DMS53 treated with DMSO at 0.1 percent for 48 hours (cell line): ENCODE measurements around the gene TTC33.
"Not testable (repeated sequence)": the region's sequence is repeated elsewhere in the genome, so short reads cannot be mapped to it uniquely, and the experiment has no call there.

Experiments
- DNase-seq: peaks from one replicate; lab custom pipeline; 2025; ENCODE audit not compliant: unreplicated experiment; lab: John Stamatoyannopoulos, UW

Gene TTC33, protein sequence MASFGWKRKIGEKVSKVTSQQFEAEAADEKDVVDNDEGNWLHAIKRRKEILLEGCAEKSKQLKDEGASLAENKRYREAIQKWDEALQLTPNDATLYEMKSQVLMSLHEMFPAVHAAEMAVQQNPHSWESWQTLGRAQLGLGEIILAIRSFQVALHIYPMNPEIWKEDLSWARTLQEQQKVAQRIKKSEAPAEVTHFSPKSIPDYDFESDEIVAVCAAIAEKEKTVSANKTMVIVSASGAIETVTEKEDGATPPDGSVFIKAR

DNA sequence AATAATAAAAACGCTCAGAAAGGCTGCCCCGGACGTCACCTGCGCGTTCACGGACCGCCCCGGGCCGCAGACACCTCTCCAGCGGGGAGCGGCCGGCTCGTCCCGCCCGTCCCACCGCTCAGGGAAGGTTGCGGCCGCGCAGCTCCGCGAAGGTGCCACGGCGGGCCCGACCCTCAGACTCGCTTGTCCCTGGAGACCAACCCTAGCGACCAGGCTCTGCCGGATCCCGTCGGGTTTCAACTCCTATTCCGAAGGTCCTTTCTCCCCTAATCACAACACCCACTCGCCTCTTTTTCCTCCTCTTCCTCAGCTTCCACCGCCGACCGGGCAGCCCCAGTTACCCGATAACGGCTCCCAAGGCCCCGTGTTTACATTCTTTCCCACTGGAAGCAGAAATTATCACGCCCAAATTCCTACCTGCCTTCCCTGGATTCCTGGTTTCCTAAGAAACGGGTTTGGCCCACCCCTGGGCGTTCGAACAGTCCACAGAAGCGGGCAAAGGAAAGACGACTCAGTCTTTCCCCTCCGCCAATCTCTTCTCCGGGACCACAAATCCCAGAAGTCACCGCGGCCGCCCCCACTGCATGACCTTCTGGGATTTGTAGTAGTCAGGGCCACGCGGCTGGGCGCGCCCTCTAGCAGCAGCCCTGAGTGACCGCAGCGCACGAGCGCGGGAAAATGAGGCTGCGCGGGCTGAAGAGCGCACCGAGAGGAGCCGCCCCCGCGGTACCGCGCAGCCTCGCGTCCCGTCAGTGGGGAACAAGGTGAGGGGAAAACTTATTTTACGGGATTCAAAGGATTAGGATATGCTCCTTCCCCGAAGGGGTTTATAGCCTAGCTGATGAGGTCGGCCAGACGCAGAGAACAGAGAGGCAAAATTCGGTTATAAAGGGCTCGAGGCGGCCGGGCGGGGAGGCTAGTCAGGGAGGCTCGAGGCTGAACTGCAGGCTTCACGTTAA is at the start of gene TTC33:
TSS of gene TTC33 (minus strand) at position 555 of the 959 bp plus-strand sequence. CDS start 8,943 bp downstream, outside the sequence.
- peak; percentile 65 for DNase-seq

DNA sequence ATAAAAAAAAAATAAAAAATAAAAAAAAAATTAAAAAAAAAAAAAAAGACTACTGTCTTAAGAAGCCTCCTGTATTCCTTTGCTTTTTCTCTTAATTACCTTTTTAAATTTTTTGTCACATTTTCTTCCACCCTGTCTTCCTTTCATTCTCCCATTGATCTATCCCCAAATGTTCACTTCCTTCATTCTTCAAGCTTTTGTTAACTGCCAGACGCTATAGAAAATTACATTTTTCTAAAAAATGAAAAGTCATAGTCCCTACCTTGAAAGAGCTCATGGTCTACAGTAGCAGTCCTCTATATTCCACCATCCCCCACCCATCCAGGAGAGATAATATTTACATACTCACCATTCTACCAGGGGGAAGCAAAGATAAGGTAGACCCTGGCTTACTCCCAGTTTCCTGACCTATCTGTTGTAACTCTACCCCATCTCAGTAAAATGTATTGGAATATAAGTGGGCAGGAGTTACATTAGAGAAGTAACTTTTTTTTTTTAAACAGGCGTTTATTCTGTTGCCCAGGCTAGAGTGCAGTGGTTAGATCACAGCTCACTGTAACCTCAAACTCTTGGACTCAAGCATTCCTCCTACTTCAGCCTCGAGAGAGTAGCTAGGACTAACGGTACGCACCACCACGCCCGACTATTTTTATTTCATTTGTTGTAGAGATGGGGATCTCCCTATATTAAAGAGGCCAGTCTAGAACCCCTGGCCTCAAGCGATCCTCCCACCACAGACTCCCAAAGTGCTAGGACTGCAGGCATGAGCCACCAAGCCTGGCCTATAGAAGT is 46.2 kb upstream of the TTC33 start:
- no peak for DNase-seq

DNA sequence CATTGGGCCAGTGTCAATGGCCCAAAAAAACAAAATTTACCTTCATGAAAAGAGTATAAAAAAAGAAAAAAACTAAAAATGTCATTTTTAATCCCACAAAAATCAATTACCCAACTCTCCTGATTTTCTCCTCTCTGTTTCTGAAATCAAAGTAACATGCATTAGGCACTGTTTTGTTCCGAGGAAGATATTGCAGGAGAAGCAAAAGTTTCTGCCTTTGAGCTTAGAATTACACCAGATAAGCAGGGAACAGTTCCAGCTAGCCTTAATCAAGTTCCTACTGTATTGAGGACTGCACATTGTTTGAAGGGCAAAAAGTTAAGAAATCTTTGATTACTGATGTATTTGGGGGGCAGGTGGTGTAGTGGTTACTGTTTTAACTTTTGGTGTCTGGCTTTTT is 43.5 kb upstream of the TTC33 start:
- no peak for DNase-seq

DNA sequence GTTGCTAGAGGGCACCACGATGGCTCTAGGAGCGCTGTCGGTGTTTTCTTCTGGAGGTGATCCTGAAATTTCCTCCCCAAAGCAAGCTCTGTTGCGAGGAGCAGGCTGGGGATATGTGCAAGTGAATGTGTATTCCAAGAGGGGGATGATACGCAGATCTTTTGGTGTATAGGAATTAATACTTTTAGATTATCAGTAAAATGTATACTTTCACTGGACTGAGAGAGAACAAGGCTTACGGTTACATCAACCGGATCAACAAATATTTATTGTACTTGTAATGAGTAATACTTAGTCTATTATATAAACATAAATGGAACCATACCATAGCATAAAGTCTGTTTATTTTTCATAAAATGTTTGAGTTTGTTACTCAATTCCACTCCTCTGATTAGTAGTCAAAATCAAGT is 43.0 kb upstream of the TTC33 start:
- DNase-seq = no peak

DNA sequence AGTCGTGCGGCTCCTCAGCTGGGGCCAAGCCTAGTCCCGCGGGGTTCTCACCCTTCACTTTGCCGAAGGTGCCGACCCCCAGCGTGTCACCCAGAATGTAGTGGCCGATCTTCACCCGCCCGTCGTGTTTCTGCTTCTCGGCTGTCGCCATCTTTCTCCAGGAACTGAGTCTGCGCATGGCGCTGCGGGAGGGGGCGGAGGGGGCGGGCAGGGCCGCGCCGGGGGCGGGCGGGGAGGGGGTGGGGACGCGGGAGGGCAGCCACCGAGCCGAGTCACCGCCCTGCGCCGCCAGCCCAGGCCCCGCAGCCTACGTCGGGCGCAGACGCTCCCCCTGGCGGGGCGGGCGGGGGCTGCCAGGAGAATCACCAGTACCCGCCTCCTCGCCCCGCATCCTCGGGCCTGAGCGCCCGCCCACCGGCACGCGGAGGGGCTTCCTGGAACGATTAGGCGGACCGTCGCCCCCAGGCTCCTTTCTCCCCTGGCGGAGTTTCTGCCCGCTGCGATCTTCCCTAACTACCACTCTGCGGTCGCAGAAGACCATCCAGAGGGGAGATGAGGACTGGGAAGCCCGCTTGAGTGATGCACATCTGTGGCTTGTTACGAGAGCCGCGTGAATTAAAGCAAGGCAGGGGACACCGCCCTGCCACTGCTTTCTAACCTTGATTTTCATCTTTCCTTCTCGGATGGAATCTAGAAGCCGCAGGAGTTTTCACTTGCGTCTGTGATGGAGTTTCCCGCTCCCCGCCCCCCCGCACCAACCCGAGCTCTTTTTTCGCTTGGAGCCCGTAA is 42.4 kb upstream of the TTC33 start, which contains the start of gene PRKAA1:
TSS of gene PRKAA1 (minus strand) at position 363 of the 789 bp plus-strand sequence. CDS start at position 178, 185 bp downstream.
- DNase-seq = peak; percentile 45

DNA sequence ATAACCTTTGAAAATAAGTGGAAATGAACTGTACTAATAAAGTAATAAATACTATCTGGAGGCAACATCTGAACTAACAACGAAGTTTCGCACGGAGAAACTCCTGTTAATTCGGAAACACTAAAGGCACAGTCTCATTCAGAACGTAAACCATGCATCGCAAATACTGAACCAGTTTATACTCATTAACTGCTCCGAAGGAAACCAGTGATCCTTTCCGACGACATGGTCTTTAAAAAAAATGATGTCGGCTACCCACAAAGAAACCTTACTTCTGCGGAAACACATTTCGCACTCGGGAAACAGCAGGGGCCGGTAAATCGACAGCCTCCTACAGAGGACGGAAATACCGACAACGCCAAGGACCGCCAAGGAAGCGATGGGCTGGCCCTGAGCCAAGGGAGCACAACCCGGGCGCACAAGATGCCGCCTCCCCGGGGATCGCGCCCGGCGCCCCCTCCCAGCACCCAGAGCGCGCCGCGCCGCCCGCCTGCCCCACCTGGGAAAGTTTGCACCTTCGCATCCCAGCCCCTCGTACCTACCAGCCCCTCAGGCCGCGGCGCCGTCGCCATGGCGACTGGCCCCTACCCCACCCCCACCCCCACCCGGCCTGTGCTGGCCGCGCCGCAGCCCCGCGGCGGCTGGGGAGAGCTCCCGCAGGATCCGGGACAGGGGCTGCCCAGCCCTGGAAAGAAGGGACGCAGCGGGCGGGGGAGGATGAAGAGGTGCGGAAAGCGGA is 41.7 kb upstream of the TTC33 start:
- peak; percentile 22 for DNase-seq

DNA sequence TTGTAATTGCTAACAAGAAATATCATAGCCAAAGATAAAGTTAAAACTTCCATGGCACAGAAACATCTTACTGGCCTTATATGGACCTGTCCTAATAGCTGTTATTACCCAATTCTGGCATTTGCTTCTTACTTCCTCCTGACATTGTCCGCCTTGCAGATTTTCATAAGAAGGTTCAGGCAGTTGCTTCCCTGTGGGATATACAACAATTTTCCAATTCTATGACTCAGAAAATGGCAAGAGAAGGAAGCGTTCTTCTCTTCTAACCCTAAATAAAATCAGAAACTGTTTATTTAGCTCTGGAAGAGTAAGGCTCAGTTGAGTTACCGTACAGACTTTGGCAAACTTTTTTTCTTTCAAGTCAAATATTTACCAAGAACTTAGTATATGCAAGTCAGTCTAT is 40.7 kb upstream of the TTC33 start:
- no peak for DNase-seq

DNA sequence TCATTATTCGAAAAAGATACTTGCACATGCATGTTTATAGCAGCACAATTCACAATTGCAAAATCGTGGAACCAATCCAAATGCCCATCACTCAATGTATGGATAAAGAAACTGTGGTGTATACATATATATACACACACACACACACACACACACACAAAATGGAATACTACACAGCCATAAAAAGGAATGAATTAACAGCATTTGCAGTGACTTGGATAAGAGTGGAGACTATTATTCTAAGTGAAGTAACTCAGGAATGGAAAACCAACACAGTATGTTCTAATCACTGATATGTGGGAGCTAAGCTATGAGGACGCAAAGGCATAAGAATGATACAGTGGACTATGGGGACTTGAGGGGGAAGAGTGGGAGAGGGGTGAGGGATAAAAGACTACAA is 39.1 kb upstream of the TTC33 start:
- not testable (repeated sequence) for DNase-seq

DNA sequence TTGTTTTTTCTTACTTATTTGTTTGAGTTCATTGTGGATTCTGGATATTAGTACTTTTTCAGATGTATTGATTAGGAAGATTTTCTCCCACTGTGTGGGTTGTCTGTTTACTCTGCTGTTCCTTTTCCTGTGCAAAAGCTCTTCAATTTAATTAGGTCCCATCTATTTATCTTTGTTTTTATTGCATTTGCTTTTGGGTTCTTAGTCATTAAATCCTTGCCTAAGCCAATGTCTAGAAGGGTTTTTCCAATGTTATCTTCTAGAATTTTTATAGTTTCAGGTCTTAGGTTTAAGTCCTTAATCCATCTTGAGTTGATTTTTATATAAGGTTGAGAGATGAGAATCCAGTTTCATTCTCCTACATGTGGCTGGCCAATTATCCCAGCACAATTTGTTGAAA is 38.6 kb upstream of the TTC33 start:
- not testable (repeated sequence) for DNase-seq

DNA sequence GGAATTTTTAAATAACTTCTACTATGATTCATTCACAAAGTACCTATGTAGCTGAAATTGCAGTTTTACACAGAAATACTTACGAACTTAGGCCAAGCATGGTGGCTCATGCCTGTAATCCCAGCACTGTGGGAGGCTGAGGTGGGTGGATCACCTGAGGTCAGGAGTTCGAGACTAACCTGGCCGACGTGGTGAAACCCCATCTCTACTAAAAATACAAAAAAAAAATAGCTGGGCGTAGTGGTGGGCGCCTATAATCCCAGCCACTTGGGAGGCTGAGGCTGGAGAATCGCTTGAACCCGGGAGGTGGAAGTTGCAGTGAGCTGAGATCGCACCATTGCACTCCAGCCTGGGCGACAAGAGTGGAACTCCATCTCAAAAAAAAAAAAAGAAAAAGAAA is 36.9 kb upstream of the TTC33 start:
- DNase-seq = not testable (repeated sequence)

DNA sequence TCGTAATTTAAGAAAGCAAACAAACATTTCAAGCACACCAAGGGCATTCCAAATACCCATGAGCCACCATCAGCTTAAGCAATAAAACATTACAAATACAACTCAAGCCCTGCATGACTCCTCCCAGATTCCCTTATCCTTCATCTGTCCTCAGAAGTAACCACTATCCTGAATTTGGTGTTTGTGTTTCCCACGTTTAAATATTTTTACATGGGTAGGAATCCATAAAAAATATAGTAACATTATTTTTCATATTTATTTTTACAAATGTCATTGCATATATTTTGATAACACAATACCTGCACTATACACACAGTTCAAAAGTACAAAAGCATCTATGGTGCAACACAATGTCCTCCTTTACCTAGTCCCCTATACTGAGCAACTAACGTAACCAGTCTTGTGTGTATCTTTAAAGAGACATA is 36.0 kb upstream of the TTC33 start:
- no peak for DNase-seq

DNA sequence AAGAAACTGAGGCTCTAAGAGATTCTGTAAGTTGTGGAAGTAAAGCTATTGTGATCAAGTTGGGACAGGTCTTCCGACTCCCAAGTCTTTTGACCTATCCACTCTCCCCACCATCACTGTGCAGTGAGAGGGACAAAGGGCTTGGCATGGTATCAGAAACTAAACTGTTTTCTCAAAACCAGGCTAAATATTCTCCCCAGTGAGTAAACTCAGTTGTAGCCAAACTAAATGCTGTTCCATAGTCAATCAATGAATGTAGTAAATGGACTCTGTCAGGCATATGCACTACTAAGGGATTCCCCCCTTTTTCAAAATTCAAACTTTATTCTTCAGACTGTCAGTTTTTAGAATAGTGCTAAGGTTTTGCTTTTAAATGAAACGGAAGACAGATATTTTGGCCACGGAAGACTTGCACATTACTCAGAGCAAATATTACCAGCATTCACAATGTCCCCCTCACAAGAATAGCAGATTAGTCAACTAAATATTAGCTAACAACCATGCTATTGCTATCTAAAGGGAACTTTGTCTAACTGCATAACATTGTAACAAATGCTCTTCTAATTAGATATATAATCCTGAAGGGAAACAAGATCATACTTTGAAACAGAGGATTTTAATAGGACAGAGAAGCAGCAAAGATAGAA is 35.3 kb upstream of the TTC33 start:
- DNase-seq = no peak

DNA sequence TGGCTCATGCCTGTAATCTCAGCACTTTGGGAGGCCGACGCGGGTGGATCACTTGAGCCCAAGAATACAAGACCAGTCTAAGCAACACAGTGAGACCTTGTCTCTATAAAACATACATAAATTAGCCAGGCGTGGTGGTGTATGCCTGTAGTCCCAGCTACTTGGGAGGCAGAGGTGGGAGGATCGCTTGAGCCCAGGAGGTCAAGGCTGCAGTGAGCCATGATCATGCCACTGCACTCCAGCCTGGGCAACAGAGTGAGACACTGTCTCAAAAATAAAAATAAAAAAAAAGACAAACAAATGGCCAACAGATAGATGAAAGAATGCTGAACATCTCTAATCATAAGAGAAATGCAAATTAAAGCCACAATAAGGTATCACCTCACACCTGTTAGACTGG is 33.2 kb upstream of the TTC33 start:
- DNase-seq = not testable (repeated sequence)

DNA sequence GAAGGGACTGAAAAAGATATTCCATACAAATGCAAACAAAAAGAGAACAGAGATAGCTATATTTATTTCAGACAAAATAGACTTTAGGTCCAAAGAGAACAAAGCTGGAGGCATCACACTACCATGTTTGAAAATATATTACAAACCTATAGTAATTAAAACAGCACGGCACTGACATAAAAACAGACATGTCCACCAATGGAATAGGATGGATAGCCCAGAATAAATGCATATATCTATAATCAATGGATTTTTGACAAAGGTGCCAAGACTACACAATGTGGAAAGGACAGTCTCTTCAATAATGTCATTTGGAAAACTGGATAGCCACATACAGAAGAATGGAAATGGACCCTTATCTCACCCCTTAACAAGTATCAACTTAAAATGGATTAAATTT is 32.2 kb upstream of the TTC33 start:
- DNase-seq = no peak

DNA sequence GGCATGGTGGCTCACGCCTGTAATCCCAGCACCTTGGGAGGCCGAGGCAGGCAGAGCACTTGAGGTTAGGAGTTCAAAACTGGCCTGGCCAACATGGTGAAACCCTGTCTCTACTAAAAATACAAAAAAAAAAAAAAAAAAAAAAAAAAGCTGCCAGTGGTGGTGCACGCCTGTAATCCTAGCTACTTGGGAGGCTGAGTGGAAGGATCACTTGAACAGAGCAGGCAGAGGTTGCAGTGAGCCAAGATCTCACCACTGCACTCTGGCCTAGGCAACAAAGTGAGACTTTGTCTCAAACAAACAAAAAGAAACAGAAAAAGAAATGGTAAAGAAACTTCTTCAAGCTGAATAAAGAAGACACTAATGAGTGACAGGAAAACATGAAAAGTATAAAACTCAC is 30.9 kb upstream of the TTC33 start:
- DNase-seq = not testable (repeated sequence)

DNA sequence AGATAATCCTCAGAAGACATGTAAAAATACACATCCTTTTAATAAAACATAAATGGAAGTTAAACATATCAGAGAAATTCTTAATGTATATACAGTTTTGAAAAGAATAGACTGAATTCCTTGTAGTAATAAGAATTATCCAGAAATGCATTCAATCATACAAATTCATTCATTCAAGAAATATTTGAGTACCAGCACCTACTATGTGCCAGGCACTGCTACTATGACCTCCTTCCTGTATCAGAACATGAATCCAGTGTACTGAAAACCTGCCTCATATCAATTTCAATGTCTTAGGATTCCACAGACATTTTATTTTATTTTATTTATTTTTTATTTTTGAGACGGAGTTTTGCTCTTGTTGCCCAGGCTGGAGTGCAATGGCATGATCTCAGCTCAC is 29.2 kb upstream of the TTC33 start:
- DNase-seq = no peak

DNA sequence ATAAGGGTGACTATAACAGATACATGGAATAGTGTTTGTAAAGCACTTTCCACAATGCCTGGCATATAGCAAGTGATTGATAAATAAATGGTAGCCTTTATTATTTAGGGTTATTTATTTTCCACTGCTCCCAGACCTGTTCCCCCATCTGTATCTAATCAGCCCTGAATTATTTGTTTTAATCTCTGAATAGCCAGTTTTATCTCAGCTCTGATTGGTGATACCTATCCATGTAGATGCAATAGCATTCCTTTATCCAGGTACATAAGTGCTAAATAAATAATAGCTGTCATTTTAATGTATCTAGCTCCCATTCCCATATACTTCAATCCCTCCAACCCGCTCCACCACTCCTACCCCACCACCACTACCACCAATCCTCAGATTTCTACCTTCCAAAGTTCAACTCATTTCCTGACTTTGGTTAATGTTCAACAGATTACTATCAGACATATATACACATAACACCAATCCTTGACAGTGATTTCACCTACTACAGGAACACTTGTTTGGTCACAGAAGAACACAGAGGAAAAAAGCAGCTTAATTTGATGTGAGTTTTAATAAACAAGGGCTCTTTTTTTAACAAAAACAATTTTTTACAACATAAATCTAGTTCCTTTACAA is 28.4 kb upstream of the TTC33 start:
- DNase-seq = peak; percentile 47

DNA sequence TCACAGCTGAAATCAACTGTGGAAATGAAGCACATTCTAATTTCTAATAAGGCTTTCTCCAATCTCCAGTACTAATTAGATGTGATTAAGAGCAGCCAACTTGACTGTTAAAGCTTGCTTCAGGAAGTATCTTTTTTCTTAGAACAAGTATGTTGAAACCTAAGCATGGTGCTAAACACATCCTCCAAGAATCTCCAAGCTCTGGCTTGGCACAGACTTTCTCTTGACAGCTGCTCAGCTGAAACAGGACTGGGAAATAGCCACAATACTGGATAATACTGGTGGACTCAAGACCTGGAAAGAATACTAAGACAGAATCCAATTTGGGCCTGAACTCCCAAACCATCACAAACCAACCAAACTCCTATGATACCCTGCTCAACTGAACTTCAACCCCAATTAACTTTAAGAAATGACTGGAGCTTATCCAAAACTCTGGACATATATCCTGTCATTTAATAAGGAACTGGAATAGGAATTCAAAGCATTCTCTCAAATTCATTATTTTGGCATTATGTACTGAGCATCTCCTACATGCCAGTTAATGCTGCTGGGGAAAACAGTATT is 26.2 kb upstream of the TTC33 start:
- DNase-seq = no peak
